Hematopoietic multipotent progenitor cell treated with erythropoietin and hydrocortisone succinate and interleukin-3 and kit ligand, for 17 days (in vitro differentiated cells): Measurements from ENCODE around the gene AQP9.

Experiments
- DNase-seq: peaks from one replicate; pipeline ENCODE4 v3.0.0-alpha.2; 2015; ENCODE audit warnings: low spot score

AQP9 gene

DNA sequence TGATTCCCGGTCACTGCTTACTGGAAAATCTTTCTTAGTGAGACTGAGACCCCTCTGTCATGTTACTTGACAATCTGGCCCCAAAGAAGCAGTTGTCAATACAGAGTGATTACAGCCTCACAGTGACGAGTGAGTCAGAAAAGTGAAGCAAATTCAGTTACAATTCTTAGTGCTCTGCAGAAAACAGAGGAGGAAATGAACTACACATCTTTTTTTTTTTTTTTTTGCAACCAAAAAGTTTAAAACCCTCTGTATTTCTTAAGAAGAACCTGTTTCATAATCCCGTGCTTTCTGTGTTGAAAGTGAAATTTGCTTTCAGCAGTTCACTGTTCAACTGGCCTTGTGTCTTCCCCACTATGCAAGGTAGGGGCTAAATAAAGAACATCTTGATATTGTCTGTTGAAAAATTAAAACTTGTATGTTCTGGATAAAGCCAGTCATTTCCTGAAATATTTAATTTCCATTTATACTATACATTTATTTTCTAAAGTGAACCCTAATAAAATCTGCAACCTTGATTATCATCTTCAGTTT lies 1.9 kb downstream of the AQP9 start:
- no peak for DNase-seq

DNA sequence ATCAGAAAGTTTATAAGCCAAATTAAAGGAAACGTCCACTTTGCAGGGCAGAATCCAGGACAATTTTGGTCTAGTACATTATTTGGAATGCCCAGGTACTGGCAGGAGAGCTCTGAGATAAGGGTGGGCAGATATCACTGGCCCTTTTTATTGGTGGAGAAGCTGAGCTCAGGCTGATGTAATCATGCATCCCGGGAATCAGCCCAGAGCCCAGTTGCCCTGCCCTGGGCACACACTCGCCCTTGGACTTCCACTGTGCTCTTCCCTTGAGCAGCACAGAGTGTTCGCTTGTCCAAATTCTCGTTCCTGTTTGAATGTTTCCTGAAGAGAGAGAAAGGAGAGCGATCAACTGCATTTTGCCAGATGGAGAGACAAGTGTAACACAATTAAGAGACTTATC lies 3.7 kb downstream of the AQP9 start:
- no peak for DNase-seq

DNA sequence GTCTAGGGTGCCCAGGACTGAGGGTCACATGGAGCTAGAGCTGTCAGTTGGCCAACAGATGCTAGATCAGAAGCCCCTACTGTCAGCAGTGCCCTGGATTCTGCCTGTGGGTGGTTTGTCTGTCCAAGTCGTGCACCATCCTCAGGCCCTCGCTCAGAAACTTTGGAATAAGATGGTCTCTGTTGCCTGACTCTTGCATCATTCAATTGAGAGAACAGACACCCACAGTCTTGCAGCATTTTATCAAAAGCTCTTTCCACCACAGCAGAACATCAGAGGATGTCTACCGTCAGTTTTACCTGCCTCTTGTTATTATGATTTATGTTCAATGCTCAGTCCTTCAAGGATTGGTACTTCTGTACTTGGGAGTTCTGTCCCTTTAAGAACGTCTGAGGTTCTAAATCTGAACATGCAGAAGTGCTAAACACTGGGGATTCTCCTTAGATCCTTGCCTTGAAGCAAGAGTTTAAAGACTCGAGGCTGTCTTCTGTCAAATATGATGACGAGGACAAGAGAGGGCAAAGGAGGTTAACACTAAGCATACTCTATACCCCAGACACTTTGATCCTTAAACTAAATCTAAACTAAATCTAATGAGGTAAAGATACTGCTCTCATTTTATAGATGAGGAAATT lies 4.8 kb downstream of the AQP9 start:
- no peak for DNase-seq

DNA sequence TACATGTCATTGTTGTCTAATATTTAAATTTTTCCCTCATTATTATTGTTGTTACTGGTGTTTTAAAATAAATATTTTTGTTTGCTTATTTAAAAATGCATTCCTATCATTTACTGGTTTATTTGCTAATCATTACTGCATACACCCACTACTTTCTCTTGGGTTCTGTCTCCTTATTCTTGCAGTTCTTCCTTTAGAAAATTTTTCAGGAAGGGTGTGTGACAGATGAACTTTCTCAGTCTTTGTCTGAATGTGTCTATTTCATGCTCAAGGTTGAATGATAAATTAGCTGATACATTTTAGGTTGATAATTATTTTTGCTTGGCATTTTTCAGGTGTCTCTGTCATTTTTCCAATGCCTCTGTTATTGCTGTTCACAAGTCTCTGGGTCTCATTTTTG lies 7.4 kb downstream of the AQP9 start:
- DNase-seq = no peak

DNA sequence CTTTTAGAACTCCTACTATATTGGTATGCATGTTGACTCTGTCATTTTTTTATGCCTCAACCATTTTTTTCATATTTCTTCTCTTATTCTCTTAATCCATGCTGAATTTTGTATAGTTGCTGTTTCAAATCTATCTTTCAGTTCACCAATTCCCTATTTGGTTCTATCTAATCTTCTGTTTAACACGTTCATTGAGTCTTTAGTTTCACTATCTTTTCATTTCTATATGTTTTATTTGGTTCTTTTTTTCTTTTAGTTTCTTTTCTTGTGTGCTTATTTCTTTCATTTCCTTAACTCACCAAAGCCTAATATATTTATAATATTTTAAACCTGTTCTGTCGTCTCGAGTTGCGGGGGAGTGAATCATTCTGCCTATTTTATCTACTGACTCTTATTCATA lies 8.0 kb downstream of the AQP9 start:
- DNase-seq = no peak

DNA sequence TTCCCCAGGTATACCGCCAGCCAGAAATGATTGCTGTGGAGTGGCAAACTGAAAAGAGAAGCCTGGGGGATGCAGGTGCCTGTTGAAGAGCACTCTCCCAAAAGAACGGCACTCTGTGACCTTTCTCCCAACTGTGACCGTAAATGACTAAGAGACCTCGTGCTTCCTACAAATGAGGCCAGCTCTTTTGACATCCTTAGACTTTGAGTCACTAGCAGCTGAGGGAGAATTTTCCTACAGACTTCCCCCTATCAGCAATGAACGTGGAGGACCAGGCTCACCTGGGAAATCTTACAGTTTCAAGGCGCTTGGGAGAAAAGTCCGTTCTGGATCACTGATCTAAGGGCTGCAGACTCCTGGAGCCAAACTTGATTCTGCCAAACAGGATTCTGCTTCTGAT lies 8.6 kb downstream of the AQP9 start:
- no peak for DNase-seq

DNA sequence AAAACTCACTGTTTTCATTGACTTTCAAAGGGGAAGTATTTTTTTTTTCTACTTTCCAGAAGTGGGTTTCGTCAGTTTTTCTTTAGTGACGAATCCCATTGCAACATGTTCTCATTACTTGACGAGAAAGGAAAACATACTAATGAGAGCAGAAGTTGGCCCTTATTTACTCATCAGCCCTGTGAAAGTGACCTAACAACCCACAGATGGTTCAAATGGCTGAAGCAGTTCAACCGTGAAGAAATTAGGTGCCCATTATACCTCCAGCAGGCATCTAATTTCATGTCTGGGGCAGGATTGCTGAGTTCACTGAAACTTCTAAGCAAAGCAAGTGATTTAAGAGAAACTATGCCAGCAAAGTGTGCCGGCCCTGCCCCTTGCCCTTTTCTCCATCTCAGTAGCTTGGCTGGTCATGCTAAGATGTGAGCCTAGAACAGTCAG lies 9.0 kb downstream of the AQP9 start:
- no peak for DNase-seq

DNA sequence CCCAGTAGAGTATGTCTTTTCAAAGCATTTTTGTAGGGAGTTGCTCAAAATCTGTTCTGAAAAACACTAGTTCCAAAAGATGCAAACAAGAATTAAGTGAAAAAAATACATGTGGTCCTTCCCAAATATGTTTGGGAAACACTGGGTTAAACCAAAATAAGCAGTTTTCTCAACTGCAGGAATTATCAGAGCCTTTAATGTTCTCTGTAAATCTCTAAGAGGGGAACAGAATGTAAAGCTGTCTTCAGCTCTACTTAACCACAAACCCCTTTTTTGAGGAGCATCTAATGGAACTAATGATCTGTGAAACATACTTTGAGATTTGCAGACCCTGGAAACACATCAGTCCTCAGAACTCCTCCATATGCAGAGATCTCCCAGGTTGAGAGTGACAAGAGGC lies 9.9 kb downstream of the AQP9 start:
- no peak for DNase-seq

DNA sequence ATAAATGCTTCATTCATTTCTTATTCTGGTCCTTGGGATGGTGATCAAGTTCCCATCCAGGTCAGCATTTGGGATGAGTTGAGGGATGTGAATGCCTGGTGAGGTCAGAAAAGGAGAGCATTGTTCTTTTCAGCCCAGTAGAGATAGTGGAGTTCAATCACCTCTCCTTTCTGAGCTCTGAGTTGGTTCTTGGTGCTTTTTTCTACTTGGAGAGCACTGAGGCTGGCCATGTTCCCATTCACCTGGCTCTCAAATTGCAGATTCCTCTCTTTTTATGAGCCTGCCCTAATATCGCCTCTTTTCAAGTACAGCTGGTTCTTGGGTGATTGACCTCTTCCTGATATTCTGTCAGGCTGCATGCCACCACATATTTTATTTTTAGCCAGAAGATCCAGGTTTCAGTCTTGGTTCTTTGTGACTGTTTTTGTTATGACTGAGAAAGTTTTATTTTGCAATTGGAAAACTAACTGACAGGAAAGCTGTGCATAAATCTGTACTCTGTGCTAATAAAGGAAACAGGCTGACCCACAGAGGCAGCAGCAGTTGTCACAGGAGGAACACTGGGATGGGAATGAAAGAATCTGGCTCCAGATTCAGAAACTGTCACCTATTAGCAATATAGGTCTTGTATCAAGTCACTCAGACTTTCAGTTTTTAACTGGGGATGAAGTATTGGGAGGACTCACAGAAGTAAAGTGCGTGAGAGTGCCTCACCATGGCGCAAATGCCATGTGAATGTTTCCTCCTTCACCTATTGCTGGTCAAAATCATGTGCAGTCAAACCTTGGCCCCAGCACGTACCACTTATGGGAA lies 10.7 kb downstream of the AQP9 start:
- no peak for DNase-seq

DNA sequence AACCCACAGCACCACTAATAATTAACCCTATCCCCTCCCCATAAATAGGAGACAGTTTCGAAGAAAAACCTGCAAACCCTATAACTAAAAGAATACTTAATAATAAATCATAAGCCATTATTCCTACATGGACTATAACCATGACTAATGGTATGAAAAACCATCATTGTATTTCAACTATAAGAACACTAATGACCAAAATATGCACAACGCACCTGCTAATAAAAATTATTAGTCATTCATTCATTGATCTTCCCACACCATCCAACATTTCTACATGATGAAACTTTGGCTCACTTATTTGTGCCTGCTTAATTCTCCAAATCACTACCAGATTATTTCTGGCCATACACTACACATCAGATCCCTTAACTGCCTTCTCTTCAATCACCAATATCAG lies 16.6 kb downstream of the AQP9 start:
- no peak for DNase-seq

DNA sequence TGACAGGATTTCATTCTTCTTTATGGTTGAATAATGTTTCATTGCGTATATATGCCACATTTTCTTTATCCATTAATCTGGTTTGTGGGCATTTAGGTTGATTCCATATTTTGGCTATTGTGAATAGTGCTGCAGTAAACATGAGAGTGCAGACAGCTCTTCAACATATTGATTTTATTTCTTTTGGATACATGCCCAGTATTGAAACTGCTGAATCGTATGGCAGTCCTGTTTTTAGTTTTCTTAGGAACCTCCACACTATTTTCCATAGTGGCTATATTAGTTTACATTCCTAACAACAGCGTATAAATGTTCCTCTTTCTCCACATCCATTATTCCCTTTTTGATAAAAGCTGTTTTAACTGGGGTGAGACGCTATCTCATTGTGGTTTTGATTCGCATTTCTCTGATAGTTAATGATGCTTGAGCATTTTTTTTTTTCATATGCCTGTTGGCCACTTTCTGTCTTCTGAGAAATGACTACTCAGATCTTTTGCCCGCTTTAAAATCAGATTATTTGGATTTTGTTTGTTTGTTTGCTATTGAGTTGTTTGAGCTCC lies 21.7 kb downstream of the AQP9 start:
- no peak for DNase-seq

DNA sequence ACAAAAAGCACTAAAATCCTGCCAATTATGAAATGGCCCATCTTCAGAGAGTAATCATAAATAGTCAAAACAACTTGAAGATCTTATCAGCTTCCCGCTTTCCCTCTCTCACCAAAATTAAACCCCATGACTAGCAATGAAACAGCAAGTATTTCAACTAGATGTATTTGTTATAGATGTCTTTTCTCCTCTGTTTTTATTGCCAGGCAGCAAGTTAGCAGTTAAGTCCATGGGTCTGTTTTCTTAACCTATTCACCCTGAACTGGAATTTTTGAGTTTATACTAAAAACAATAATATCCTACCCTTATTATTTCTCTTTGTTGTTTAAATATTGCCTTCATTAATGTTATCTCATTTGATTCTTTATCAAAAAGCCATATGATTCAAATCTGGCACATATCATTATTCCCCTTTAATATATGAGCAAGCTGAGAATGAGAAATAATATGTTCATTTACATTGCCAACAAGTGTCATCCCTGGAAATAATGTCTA lies 23.3 kb downstream of the AQP9 start:
- no peak for DNase-seq

DNA sequence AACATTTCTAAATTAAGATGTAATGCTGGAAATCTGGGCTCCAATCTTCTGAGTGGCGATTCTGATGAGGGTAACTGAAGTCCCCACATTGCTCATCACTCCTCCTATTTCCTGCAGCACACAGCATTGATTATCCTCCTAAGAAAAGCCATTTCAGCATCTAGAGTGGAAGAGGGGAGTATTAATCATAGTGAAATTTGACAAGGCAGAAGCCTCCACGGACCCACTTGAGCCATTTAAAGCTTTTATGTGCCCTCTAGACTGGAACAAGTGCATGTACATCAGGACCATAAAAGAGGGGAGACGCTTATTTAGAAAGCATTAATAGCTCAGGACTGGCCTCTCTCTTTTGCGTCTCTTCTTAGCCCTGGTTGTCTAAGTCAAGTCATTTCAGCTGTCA lies 25.8 kb downstream of the AQP9 start:
- no peak for DNase-seq

DNA sequence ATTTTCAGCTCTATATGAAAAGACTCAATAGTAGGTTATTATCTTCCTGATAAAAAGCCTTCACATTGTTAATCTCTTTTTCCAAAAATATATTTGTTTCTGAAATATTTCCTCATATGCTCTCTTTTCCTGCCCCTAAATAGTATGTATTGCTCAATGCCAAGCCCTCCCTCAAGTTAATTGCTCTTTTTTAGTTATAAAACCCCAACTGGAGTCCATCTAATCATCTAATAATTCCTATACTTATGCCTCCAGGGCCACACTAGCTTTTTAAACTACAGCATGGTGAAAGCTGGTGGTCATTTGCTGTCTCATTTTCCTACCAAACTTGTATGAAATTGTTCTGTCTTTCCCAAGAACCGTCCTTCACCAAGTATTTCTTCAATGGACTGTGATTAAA lies 26.7 kb downstream of the AQP9 start:
- DNase-seq = no peak

DNA sequence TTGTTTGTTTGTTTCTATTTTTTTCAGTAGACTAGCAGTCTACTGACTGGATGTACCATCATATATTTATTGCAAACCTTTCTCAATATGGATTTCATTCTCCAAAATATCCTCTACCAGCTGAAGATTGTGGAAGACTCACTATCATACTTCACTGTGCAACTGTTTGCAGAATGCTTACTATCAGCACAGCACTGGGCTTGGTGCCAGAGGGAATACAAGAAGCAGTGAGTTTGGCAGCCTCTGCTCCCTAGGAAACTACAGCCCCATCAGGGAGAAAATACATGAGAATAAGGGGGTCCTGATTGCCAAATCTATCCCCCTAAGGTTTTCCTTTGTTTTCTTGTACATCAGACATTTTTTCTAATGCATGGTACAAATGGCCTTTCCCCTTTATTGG lies 27.5 kb downstream of the AQP9 start:
- DNase-seq = no peak

DNA sequence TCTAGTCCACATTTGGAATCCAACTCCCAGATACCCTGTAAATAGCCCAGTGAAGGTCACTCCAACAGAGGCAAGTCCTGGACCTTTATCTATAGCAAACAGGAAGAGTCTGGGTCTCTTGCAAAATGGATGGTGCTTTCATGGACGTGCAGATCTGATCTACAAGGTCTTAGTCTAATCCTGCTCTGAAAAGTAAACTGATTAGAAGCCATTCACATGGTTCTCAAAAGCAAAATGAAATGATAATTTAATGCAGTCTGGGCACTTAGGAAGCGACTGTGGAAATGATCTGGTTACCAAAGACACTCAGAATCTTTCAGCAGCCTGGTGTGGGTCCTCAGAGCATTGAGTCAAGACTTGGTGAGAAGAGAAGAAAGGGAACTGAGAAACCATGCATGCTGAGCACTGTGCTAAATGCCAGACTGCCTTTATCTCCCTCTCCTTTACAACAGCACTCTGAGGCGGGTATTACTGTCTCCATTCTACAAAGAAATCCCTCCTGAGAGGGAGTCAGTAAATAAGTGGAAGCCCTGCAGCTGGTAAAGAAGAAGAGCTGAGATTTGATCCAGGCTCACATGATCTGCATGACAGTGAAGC lies 29.0 kb downstream of the AQP9 start:
- DNase-seq = no peak

DNA sequence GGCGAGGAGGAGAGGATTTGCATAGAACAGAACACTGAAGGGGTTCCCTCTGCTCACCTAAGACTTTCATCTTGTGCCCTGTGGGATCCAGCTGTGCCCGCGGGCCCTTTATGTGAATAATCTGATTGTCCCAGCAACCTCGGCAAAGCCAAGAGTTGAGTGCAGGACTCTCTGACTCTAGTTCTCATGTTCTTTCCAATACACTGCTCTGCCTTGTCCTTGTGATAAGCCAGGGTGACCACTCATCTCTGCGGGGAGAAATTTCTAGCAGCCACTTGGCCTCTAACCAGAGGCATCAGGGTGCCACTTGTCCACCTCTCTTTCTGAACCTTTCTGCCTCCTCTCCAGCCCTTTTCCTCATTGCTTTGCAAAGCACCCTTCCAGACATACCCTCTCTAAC lies 31.8 kb downstream of the AQP9 start:
- no peak for DNase-seq

DNA sequence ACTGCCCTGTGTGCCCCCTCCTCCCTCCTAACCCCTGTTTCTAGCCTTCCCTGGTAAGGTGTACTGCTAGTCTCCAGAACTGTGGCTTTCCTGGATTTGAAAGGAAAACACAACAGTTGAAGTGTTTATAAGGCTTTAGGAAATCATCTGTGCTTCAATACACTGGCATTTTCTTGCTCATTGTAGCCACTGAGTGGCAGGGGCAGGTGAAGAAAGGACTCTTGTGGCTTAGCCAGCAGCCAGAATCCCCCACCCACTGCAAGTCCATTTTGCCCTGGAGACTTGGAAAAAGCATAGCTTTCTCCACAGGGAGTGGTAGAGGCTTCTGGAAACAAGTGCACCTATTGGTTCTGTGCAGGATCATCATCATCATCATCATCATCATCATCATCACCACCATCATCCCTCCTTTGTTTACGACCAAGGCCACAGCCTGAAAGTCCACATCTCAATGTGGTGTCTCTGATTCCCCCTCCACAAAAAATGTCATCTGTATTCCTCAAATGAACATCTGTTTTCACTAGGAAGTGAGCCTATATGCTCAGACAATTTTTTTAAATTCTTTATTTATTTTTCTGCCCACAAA lies 33.4 kb downstream of the AQP9 start:
- DNase-seq = no peak

DNA sequence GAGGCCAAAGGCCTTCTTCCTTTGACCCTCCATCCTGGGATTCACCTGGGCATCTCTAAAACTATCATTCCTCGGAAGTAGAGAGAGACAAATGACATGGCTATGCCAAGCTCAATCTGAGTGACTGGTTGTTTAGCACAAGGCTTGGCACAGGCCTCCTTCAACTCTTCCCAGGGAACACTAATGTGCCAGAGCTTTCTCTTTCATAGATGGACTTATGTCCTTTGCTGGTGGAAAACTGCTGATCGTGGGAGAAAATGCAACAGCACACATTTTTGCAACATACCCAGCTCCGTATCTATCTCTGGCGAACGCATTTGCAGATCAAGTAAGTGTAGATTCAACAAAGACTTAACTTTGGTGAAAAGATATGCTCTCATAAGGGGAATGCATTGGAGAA lies 36.5 kb downstream of the AQP9 start:
- DNase-seq = no peak

DNA sequence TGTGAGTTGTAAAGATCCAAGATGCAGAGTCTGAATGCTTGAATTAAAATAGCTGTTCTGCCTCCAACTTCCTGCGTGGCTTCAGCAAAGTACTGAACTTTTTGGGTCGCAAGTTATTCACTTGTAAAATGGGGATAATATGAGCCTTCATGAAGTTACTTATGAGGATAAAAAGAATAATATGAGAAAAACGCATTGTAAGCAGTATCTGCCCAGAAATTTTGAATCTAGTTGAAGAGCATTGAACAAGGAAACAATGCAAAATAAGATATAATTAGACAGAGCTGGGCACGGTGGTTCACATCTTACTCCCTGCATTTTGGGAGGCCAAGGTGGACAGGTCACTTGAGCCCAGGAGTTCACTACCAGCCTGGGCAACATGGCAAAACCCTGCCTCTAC lies 37.8 kb downstream of the AQP9 start:
- no peak for DNase-seq

DNA sequence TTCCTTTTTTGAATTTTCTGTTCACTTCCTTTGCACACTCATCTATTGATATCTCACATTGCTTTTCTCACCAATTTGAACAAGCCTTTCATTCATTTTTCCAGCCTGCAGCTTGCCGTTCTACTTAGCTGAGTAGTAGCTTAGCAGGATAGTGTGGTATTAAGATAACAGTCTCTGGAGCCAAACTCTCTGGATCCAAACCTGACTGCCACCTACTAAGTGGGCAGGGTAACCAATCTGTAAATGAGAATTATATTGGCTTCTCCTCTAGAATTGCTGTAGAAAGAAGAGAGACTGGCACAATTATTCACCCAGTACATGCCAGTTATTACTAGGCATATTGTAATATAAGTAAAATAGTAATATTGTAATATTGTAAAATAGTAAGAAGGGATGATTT lies 40.5 kb downstream of the AQP9 start:
- DNase-seq = no peak

DNA sequence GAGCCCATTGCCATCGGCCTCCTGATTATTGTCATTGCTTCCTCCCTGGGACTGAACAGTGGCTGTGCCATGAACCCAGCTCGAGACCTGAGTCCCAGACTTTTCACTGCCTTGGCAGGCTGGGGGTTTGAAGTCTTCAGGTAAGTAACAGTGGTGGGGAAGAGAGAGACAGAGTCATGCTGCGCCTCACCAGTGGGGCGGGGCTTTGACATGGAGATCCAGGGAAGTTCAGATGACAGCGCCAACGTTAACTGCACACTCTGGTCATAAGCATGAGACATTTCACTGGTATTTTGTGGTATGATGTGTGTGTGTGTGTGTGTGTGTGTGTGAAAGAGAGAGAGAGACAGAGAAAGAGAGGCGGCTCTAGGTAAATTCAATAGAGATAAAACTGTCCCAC lies 41.0 kb downstream of the AQP9 start:
- DNase-seq = no peak
